Right cardiac atrium (tissue), 5 donors: ENCODE results near the gene UPB1. TPM values are rescaled to one million over a fixed set of nuclear protein-coding genes. Genes with fewer than 3 reads are reported as not detected.

Experiments used
- ATAC-seq, 2 donors: fragments of 200-7000 bp; cut with Tn5 transposase; one replicate each; pipeline versions ENCODE4 v1.8.0 to v1.9.1; 2020; ENCODE audit warnings: moderate library complexity in 2 of 2, mild to moderate bottlenecking in 1 of 2
- DNase-seq, 3 donors: peaks; one replicate each; pipeline ENCODE4 v3.0.0-alpha.2; 2020
- H3K27ac ChIP-seq: one replicate; pipeline ENCODE4 v1.5.1; 2013; ENCODE audit warnings: mild to moderate bottlenecking, low read length, control low read depth, moderate library complexity
- H3K27me3 ChIP-seq: one replicate; pipeline ENCODE4 v1.6.1; 2013; ENCODE audit not compliant: control insufficient read depth, insufficient read depth
- H3K4me1 ChIP-seq: one replicate; pipeline ENCODE4 v1.6.1; 2013; ENCODE audit warnings: low read length; ENCODE audit not compliant: control insufficient read depth, insufficient read depth
- H3K4me3 ChIP-seq: one replicate; pipeline ENCODE4 v1.5.1; 2013; ENCODE audit warnings: low read length, control low read depth
- H3K9me3 ChIP-seq: one replicate; pipeline ENCODE4 v1.6.1; 2013; ENCODE audit warnings: low read length; ENCODE audit not compliant: control insufficient read depth
- WGBS: extraction: QIAGEN DNeasy Blood & Tissue Kit; methylation state at CpG from one replicate; pipeline ENCODE4 v1.1.7; 2013; 5-methylcytosine and 5-hydroxymethylcytosine counted together
- intact Hi-C, 4 donors: fragments of 100-400 bp; cut with DNase I; formaldehyde crosslinking; loops; one replicate each; pipeline versions ENCODE4 v1.11.0 to v1.14.0; 2022 to 2023
- long read RNA-seq, 4 donors: library from polyadenylated mRNA; unstranded; transcript quantifications; one replicate each; pipeline ENCODE4 v2.0.0, GENCODE V29; 2020 to 2021
- polyA plus RNA-seq: library from polyadenylated mRNA; stranded (reverse); fragments of 200-250 nt; gene quantifications from one replicate; pipeline ENCODE4 v1.2.3, GENCODE V29; 2013
- total RNA-seq, 4 donors: library from RNA; stranded (reverse); fragmentation: NEBNext Ultra II Directional; extraction: Animal tissue kit (Norgen Biotek cat#: 25700); gene quantifications; one replicate each; pipeline ENCODE4 v1.2.1, GENCODE V29; 2021
- donor health status: healthy with polysubstance abuse.
- donor health status: DM: no; HTN: yes; CAD: no.
- donor health status: DM: no; HTN: no; CAD: no.
- donor health status: DM: no; HTN: yes; CAD: no; lungs with severe emphysema.
- donor health status: DM: yes; HTN: yes; CAD: no.

Gene UPB1
- 1 to 10 TPM; 1.8 to 6.6 (median 2.9) TPM for total RNA-seq
- polyA plus RNA-seq = 2.7 TPM
- long read RNA-seq, donor 1, transcript UPB1-201 (10 exons, 2,290 nt) = major isoform, 5 of 7 reads
- long read RNA-seq, donor 1, partial matches to known transcripts = 1 of 7 reads
- long read RNA-seq, donor 1, other reads (novel, unspliced or antisense) = 1 of 7 reads
- long read RNA-seq, donor 2, partial matches to known transcripts = 0 of 5 reads
- long read RNA-seq, donor 2, other reads (novel, unspliced or antisense) = 3 of 5 reads
- long read RNA-seq, donor 3, partial matches to known transcripts = 3 of 9 reads
- long read RNA-seq, donor 3, other reads (novel, unspliced or antisense) = 3 of 9 reads
- long read RNA-seq, donor 4, partial matches to known transcripts = 3 of 10 reads
- long read RNA-seq, donor 4, other reads (novel, unspliced or antisense) = 3 of 10 reads

- H3K9me3 ChIP-seq = no peaks in the 10 kb centered on the region
- H3K27ac ChIP-seq = no peak within 1 kb of the TSS
- ATAC-seq (peak; percentile 50 to 54), DNase-seq (peak in 2 of 3 donors; percentile 60 to 66)
- 48% methylated on average over 76 of the region's 76 CpGs for WGBS
- intact Hi-C loops = no loop called here
- H3K4me3 ChIP-seq = peak within 1 kb of the TSS; percentile 6
- no peaks in the 10 kb centered on the region for H3K4me1 ChIP-seq
- H3K27me3 ChIP-seq = no peaks in the 10 kb centered on the region
Observed at GRCh38 chr22:24494528-24495364, at the start of gene UPB1. TSS of gene UPB1 (plus strand) at chr22:24495332. CDS start at chr22:24495404, 72 bp downstream.

- intact Hi-C loops = no loop called here
- 66% methylated on average over 11 of the region's 11 CpGs for WGBS
- H3K27me3 ChIP-seq = no peaks in the 10 kb centered on the region
- H3K9me3 ChIP-seq = no peaks in the 10 kb centered on the region
- ATAC-seq = peak in 1 of 2 donors; percentile 46
- H3K4me3 ChIP-seq = no peak overlapping the region
- H3K27ac ChIP-seq = peak overlapping the region; percentile 25
- peaks cover 16% of the 10 kb centered on the region for H3K4me1 ChIP-seq
- DNase-seq = peak in 1 of 3 donors; percentile 59
Observed at GRCh38 chr22:24445481-24446259, 49.5 kb upstream of the UPB1 start.

- intact Hi-C loops = no loop called here
Observed at GRCh38 chr22:24446260-24446611, 48.9 kb upstream of the UPB1 start.

GRCh38 chr22:24450610-24451009, 44.5 kb upstream of the UPB1 start:
- peak; percentile 38 to 70 for ATAC-seq
- no peak overlapping the region for H3K4me3 ChIP-seq
- DNase-seq = peak in 2 of 3 donors; percentile 64 to 75
- H3K27me3 ChIP-seq = no peaks in the 10 kb centered on the region
- WGBS = 11% methylated on average over 1 of the region's 1 CpG
- H3K27ac ChIP-seq = peak overlapping the region; percentile 71
- peaks cover 19% of the 10 kb centered on the region for H3K4me1 ChIP-seq
- intact Hi-C loops = no loop called here
- H3K9me3 ChIP-seq = no peaks in the 10 kb centered on the region

More at GRCh38 chr22:24446260-24446611, 48.9 kb upstream of the UPB1 start:
- 86% methylated on average over 3 of the region's 3 CpGs for WGBS
- ATAC-seq (no peak), DNase-seq (no peak)
- Histone ChIP-seq H3K4me3 (no peak overlapping the region), H3K9me3 (no peaks in the 10 kb centered on the region), H3K27me3 (no peaks in the 10 kb centered on the region), H3K4me1 (peaks cover 17% of the 10 kb centered on the region), H3K27ac (no peak overlapping the region)

- Histone ChIP-seq H3K27me3 (no peaks in the 10 kb centered on the region), H3K4me1 (peaks cover 17% of the 10 kb centered on the region), H3K27ac (no peak overlapping the region), H3K9me3 (no peaks in the 10 kb centered on the region), H3K4me3 (no peak overlapping the region)
- DNase-seq = no peak
- intact Hi-C loops = no loop called here
- ATAC-seq = no peak
Observed at GRCh38 chr22:24451162-24451561, 44.0 kb upstream of the UPB1 start.

- intact Hi-C loops = no loop called here
- H3K9me3 ChIP-seq = no peaks in the 10 kb centered on the region
- WGBS = 86% methylated on average over 1 of the region's 1 CpG
Observed at GRCh38 chr22:24453853-24454252, 41.3 kb upstream of the UPB1 start.

GRCh38 chr22:24455039-24455438, 40.1 kb upstream of the UPB1 start:
- H3K27ac ChIP-seq = peak overlapping the region; percentile 69
- ATAC-seq = peak; percentile 36 to 50
- peaks cover 14% of the 10 kb centered on the region for H3K4me1 ChIP-seq

More at GRCh38 chr22:24453853-24454252, 41.3 kb upstream of the UPB1 start:
- DNase-seq = no peak
- no peaks in the 10 kb centered on the region for H3K27me3 ChIP-seq
- no peak overlapping the region for H3K27ac ChIP-seq
- ATAC-seq = no peak
- H3K4me3 ChIP-seq = no peak overlapping the region
- H3K4me1 ChIP-seq = peaks cover 17% of the 10 kb centered on the region

GRCh38 chr22:24455751-24456426, 39.2 kb upstream of the UPB1 start:
- Histone ChIP-seq H3K27me3 (no peaks in the 10 kb centered on the region), H3K27ac (no peak overlapping the region), H3K4me3 (no peak overlapping the region), H3K4me1 (peaks cover 14% of the 10 kb centered on the region), H3K9me3 (no peaks in the 10 kb centered on the region)
- WGBS = 24% methylated on average over 9 of the region's 9 CpGs
- DNase-seq (peak; percentile 77 to 92 (median 90)), ATAC-seq (peak; percentile 91 to 95)
- intact Hi-C loops = no loop called here

More at GRCh38 chr22:24455039-24455438, 40.1 kb upstream of the UPB1 start:
- peak; percentile 39 to 78 (median 68) for DNase-seq
- intact Hi-C loops = no loop called here
- Histone ChIP-seq H3K4me3 (no peak overlapping the region), H3K27me3 (no peaks in the 10 kb centered on the region), H3K9me3 (no peaks in the 10 kb centered on the region)
- 46% methylated on average over 4 of the region's 4 CpGs for WGBS

- no peaks in the 10 kb centered on the region for H3K27me3 ChIP-seq
- intact Hi-C loops = no loop called here
- H3K4me3 ChIP-seq = no peak overlapping the region
- no peak overlapping the region for H3K27ac ChIP-seq
- no peak for ATAC-seq
- no peaks in the 10 kb centered on the region for H3K9me3 ChIP-seq
- 94% methylated on average over 3 of the region's 3 CpGs for WGBS
- no peak for DNase-seq
- H3K4me1 ChIP-seq = peaks cover 15% of the 10 kb centered on the region
Observed at GRCh38 chr22:24457894-24458420, 37.2 kb upstream of the UPB1 start.

- Histone ChIP-seq H3K27ac (no peak overlapping the region), H3K4me3 (no peak overlapping the region), H3K9me3 (no peaks in the 10 kb centered on the region), H3K27me3 (no peaks in the 10 kb centered on the region), H3K4me1 (peaks cover 15% of the 10 kb centered on the region)
- 37% methylated on average over 1 of the region's 1 CpG for WGBS
- DNase-seq = no peak
- intact Hi-C loops = no loop called here
- ATAC-seq = no peak
Observed at GRCh38 chr22:24459911-24460310, 35.2 kb upstream of the UPB1 start.
